Skeletal muscle cell (primary cell): Measurements from ENCODE around the gene RBP4.
A peak's percentile ranks its signal among the peaks of the same experiment; 100 is the strongest.

ENCODE experiments used
- DNase-seq: peaks from one replicate; pipeline ENCODE4 v3.0.0-alpha.2; 2010; ENCODE audit warnings: low read depth
- H3K4me3 ChIP-seq: 2 replicates; pipeline ENCODE4 v1.5.1; 2011; ENCODE audit warnings: low read depth, mild to moderate bottlenecking, control low read depth, low read length, moderate library complexity

Gene RBP4

DNA sequence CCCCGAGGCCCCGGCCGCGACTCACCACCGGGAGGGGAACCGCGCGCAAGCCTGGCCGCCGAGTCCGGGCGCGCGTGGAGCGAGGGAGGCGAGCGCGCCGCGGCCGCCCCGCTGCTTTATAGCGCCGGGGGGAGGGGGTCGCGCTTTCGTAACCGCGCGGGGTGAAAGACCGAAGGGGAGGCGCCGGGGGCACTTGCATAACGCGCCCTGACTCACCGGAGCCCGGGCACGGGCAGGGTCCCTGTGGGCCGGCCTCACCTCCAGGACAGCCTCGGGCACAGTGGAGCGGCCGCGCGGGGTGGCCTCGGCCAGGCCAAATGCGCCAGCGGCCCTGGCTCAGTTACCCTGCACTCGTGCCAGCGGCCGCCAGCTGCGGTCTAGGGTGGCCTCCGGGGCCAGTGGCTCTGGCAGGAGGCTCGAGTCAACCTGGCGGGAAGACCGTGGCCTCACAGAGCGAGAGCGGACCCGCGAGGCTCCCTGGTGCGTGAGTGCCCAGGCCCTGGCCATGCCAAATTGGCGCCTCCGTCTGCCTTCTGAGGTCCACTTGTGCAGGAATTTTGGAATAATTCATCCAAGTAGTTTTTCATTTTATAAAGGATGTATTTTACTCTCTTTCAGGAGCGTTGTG lies at the start of gene RBP4:
Gene RBP4, minus strand, starts transcription at position 90 of the 628 bp plus-strand sequence. CDS start 207 bp downstream, outside the sequence.
- DNase-seq, result no peak
- peak within 1 kb of the TSS; percentile 41 for H3K4me3 ChIP-seq

- no peak overlapping the region for H3K4me3 ChIP-seq
- DNase-seq, result no peak
These were observed 38.8 kb upstream of the RBP4 start for GRCh38 chr10:93639791-93640190.

DNA sequence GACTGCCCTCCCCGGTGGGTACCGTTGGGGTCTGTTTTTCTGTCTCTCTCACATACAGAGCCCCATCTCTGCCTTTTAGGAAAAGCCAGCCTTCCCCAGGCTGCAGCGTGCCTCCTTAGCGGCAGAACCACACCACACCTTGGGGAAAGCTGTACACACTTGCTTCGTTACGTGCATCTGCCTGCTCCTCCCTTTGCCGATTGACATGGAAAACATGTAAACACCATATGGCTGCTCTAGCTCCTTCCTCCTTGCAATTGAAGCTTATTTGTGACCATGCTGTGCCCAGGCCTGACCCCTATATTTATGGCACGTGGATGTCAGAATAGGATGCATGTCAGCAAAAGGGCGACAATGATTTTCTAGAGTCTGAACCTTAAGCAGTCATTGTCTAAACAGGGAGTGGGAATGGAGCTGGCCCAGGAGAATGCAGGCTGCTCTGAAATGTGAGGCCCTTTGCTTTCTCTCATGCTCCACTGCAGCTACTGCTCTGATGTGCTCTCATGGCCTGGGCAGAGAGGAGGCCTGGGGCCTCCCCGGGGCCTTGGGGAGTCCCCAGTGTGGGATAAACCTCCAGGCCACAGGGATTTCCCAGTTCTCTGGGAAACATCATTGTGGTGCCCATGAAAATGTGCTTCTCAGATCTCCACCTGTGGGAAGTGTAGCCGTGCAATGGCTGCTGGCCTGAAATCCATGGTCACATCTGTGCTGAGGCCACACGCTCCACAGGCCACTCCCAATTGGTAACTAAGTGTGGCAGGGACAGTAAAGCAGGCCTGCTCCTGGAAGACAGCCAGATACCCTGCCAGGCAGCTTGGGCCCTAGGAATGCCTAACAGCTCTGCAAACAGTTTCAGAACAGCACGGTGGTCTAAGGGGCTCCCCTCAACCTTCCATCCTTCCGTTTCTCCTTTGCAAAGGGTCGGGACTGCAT lies 29.9 kb upstream of the RBP4 start:
- H3K4me3 ChIP-seq, result no peak overlapping the region
- DNase-seq, result no peak

DNA sequence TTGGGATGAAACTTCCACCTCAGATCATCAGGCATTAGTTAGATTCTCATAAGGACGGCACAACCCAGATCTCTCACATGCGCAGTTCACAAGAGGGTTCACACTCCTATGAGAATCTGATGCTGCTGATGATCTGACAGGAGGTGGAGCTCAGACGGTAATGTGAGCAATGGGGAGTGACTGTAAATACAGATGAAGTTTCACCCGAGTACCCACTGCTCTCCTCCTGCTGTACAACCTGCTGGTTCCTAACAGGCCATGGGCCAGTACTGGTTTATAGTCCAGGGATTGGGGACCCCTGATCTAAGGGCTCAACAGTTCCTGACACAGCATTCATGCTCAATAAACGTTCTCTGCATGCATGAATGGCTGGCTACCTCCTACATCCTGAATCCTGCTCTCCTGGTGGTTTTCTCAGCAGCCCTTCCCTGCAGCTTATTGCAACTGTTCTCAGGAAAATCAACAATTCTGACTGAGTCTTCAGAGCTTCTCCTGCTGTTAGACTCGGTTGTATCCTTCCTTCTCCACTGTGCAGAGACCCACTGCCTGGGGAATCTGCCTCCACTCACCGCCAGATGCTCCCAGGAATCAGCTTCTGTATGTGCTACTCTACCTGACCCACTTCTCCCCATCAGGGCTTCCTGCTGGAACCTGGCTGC lies 28.7 kb upstream of the RBP4 start:
- no peak for DNase-seq
- no peak overlapping the region for H3K4me3 ChIP-seq

DNA sequence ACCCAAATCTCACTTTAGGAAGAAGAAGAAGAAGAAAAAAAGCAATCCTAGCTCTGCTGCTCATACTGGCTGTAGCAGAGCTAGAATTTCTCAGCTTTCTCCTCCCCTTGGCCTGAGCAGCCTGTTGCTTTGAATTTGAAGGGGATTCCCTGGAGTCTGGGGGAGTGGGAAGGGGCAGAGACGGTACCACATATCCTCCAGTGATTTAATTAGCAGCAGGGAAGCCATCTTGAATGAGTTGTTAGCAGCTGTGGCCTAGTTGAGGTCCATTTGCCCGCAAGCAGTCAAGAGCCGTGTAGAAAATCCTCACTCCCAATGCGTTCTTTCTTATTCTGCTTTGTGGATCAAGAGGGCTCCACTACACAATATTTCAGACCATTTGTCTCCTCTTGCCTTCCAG lies 27.8 kb upstream of the RBP4 start:
- no peak overlapping the region for H3K4me3 ChIP-seq
- no peak for DNase-seq

GRCh38 chr10:93622942-93623341 lies 21.9 kb upstream of the RBP4 start:
- no peak for DNase-seq
- no peak overlapping the region for H3K4me3 ChIP-seq

DNA sequence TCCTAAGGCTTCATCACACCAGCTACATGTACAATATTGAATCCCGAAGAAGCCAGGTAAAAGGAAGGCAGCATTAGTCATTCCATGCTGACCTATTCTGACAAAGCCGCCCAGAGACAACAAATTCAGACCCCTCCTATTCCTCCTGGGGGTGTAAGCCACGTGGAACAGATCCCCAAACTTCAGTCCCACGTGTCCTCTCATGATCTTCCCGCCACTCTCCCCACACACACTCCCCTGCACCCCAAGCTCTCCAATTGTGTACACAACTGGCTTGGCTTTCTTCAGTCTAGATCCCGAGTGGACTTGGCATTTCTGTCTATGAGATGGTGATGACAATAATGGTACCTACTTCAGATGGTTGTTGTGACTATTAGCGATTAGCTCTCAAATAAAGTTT lies 19.9 kb upstream of the RBP4 start:
- H3K4me3 ChIP-seq, result no peak overlapping the region
- no peak for DNase-seq

DNA sequence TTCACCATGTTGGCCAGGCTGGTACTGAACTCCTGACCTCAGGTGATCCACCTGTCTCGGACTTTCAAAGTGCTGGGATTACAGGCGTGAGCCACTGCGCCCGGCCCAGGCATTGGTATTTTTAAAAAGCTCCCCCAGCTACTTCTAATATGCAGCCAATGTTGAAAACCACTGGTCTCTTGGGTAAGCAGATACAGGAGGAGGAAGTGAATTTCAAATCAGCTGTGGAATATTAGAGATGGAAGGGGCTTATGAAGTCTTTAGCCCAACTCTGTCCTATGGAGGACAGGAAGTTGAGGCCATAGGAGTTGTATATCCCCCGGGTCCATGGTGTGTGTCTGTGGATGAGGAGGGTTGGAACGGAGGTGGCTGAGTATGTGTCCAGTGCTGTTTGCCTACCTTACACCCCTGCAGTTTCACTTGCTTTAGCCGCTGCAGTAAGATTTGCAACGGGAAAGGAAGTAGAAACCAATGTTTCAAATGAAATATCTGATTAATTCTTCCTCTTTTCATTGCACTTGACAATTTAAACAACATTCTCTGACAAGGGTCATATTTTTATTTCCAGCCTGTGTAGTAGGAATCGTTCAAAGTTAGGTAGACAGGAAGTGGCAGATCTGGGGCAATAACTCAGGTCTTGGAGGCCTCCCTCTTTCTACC lies 14.7 kb upstream of the RBP4 start:
- no peak for DNase-seq
- H3K4me3 ChIP-seq, result no peak overlapping the region

DNA sequence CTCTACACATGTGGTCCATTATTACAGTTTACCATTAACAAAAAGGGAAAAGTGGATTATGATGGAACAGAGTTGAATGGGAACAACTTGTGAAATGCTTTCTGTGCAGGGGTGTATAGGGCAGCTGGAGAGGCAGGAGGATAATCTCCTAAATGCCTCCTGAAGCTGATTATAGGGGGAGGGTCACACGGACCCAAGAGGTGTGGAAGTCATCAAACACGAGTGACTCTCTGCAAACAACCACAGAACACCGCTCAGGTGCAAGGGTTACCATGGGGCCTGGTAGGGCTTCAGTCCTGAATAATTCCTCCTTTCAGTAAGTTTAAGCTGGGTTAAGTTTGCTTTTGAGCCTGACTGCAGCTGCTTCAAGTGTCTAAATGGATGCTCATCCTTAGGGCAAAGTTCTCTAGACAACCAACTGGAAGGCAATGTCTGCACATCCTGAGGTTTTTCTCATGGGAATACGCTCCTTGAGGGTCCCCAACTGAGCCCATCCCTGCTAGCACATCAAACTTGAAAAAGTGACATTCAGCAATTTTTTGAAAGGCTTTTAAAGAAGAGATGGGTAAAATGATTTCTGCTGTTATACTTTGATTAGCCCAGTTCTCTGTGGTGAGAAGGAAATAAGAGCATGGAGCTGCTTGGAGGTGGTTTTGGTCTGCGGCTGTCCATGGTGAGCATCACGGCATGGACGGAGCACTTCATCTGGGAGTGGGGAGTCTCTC lies 13.2 kb upstream of the RBP4 start:
- no peak for DNase-seq
- H3K4me3 ChIP-seq, result no peak overlapping the region

- H3K4me3 ChIP-seq, result no peak overlapping the region
- no peak for DNase-seq
These were observed 12.1 kb upstream of the RBP4 start for GRCh38 chr10:93613126-93613525.

GRCh38 chr10:93612311-93612710 lies 11.3 kb upstream of the RBP4 start, which contains the start of gene PDE6C:
PDE6C (plus strand) TSS chr10:93612537; CDS start chr10:93612726, 189 bp downstream.
- no peak for DNase-seq
- no peak within 1 kb of the TSS for H3K4me3 ChIP-seq

DNA sequence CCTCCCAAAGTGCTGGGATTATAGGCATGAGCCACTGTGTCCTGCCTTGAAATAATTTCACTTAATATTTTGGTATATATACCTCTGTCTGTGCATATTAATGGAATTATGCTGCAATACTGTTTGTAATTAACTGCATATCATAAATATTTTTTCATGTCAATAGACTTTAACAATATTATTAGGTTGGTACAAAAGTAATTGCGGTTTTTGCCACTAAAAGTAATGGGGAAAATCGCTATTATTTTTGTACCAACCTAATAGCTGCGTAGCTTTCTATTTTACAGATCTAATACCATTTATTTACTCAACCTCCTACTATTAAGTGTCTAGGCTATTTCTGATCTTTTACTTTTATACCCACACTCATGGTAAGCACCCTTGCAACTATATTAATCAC lies 7.4 kb upstream of the RBP4 start:
- no peak overlapping the region for H3K4me3 ChIP-seq
- no peak for DNase-seq

- no peak overlapping the region for H3K4me3 ChIP-seq
- DNase-seq, result no peak
These were observed 3.1 kb upstream of the RBP4 start for GRCh38 chr10:93604146-93604545.

DNA sequence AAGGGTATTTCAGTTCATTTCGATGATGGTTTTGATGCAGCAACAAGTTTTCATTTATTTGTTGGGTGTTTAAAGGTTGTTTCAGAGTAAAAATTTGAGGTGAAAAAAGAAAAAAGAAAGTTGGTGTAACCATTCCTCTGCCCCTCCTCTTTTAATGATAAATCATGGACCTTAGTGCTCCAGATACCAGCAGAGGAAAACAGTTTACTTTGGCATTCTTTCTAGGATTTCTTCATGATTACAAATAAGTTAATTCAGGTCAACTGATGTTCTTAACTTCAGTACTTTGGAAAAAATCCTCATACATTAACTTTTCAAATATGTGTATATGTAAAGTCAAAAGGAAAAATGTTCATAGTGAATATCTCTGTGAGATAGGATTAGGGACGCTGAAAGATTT lies 2.0 kb upstream of the RBP4 start:
- H3K4me3 ChIP-seq, result no peak overlapping the region

DNA sequence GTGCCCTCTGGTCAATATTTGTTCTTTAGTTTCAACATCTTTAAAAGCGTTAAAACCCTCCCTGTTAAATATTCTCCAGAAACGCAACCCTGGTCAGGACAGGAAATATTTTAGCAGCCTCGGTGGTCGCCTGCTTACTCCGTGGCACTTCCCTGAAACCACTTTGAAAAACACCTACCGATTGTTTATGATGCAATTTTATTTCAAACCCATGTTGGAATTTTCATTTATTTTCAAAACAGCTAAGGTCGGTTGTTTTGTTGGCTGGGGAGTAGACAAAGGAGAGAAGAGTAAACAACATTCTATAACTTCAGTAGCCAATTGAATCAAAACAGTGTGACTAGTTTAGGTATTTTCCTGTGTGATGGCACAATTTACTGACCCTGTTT lies 733 bp upstream of the RBP4 start:
- no peak overlapping the region for H3K4me3 ChIP-seq
- DNase-seq, result no peak

More for the DNA sequence above, 2.0 kb upstream of the RBP4 start:
- no peak for DNase-seq

- H3K4me3 ChIP-seq, result peak overlapping the region; percentile 23
- DNase-seq, result no peak
These were observed 439 bp downstream of the RBP4 start for GRCh38 chr10:93600446-93601145.

DNA sequence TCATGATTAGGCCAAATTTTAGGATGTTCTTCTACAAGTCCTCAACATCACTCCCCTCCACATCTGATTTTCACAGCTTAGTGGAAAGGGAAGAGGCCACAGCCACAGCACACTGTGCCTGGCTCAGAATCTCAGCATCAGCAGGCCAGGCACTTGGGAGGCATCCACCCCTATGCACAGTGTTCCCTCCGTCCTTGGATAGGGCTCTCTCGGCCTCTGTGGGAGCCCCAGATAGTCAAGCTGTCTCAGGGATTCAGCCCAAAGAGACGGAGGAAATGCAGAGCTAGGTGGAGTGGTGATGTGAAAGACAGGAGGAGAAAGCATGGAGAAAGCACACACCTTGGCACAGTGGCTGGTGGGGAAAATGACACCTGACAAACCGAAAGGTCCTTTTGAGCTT lies 1.3 kb downstream of the RBP4 start:
- DNase-seq, result no peak
- no peak overlapping the region for H3K4me3 ChIP-seq

DNA sequence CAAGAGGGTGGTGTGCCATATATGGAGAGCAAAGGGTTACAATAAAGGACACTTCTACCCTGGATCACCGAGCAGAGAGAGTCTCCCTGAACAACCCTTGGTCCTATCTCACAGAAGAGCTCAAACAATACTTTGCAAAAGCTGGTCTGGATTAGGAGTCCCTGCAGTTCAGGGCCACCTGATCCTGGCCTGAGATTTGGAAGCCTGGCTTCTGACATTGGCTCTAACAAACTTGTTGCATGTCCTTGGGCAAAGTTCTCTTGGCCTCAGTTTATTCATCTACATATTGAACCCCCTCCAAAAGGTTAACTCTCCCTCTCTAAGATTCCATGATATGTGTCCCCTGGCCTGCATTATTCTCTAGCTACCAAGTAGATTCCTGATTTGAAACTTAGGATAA lies 1.7 kb downstream of the RBP4 start:
- no peak for DNase-seq
- H3K4me3 ChIP-seq, result no peak overlapping the region

- DNase-seq, result no peak
- no peak overlapping the region for H3K4me3 ChIP-seq
These were observed 2.9 kb downstream of the RBP4 start for GRCh38 chr10:93598157-93598556.
